ENCODE results near the gene GATAD1. TPM values are rescaled to one million over a fixed set of nuclear protein-coding genes. Genes with fewer than 3 reads are reported as not detected.

GATAD1 gene
- total RNA-seq, 1 experiment from 2014 or later, result 27.0 TPM

DNA sequence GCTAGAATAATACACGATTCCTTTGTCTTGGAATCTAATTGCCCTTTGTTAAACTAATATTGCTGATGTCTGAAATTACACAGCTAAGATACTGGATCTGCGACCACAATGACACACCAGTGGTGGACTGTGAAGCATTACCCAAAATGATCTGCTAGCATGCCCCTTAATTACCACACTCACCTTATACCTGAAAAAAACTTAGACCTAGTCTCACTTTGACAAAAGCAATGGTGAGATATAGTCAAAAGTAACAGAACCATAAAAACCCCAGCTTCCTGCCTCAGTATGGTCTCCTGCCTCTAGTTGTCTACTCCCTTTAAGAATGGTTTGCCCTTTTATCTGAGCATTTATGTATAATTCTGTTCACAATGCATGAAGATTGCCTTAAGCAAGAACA, 51.3 kb downstream of the GATAD1 start:
- intact Hi-C loops (cut with micrococcal nuclease; ENCODE audit: unreplicated experiment) (no loop called here), in situ Hi-C loops (cut with HindIII; ENCODE audit: low pct_unique_long_range_greater_than_20kb, low sequenced_read_pairs) (no loop called here)
- no TSS peak for BruUV-seq (replicated peaks)
- Histone ChIP-seq H3K27me3 (ENCODE audit: control insufficient read depth, insufficient read depth, low read length) (no peaks in the 10 kb centered on the region), H3K4me3 (ENCODE audit: low read depth in 2 of 2, low read length in 2 of 2) (no peak overlapping the region), H3K27ac (ENCODE audit: low read length) (no peak overlapping the region), H3K9me3 (ENCODE audit: control insufficient read depth, insufficient read depth, low read depth, low read length) (no peaks in the 10 kb centered on the region), H3K4me1 (ENCODE audit: control insufficient read depth, insufficient read depth, low read length) (no peaks in the 10 kb centered on the region), H3K36me3 (ENCODE audit: control insufficient read depth, insufficient read depth, low read length) (no peaks in the 10 kb centered on the region; the same call in 1 of the 2 replicates)
- ChIA-PET CTCF (no interaction called here), POLR2A (no interaction called here)
- no peak for DNase-seq (ENCODE audit: low read depth, low spot score)
- no peak for TF ChIP-seq TCF7L2 (IDR thresholded peaks at IDR 0.05; ENCODE audit: low read depth, low read length)
- TF ChIP-seq, protein P1, sequence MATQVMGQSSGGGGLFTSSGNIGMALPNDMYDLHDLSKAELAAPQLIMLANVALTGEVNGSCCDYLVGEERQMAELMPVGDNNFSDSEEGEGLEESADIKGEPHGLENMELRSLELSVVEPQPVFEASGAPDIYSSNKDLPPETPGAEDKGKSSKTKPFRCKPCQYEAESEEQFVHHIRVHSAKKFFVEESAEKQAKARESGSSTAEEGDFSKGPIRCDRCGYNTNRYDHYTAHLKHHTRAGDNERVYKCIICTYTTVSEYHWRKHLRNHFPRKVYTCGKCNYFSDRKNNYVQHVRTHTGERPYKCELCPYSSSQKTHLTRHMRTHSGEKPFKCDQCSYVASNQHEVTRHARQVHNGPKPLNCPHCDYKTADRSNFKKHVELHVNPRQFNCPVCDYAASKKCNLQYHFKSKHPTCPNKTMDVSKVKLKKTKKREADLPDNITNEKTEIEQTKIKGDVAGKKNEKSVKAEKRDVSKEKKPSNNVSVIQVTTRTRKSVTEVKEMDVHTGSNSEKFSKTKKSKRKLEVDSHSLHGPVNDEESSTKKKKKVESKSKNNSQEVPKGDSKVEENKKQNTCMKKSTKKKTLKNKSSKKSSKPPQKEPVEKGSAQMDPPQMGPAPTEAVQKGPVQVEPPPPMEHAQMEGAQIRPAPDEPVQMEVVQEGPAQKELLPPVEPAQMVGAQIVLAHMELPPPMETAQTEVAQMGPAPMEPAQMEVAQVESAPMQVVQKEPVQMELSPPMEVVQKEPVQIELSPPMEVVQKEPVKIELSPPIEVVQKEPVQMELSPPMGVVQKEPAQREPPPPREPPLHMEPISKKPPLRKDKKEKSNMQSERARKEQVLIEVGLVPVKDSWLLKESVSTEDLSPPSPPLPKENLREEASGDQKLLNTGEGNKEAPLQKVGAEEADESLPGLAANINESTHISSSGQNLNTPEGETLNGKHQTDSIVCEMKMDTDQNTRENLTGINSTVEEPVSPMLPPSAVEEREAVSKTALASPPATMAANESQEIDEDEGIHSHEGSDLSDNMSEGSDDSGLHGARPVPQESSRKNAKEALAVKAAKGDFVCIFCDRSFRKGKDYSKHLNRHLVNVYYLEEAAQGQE (IDR thresholded peaks at IDR 0.05; ENCODE audit: insufficient read depth in 1 of 2, low read depth in 2 of 2, low read length in 1 of 2), result no peak
- TF ChIP-seq POLR2AphosphoS5 (IDR thresholded peaks at IDR 0.05; ENCODE audit: low read depth, low read length), result no peak
- no peak for ATAC-seq

DNA sequence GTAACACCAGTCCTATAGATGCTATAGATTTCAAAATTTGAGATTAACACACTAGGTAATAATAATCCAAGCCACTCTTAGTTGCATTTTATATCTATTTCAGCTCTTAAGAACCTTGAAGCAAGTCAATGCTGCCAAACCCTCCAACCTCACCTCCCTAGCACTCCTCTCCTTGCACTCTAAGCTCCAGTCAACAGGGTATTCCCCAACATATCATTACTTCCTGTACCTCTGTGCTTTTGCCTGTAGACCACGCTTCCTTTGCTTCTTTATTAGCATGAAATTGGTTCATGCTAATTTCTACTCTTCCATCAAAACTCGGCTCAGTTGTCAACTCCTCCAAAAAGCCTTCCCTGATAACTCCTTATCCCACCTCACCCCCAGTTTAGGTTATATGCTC, 56.5 kb downstream of the GATAD1 start:
- DNase-seq (ENCODE audit: low read depth, low spot score) (no peak), ATAC-seq (no peak)
- Histone ChIP-seq H3K4me3 (ENCODE audit: low read depth in 2 of 2, low read length in 2 of 2) (no peak overlapping the region), H3K9me3 (ENCODE audit: control insufficient read depth, insufficient read depth, low read depth, low read length) (no peaks in the 10 kb centered on the region), H3K27me3 (ENCODE audit: control insufficient read depth, insufficient read depth, low read length) (no peaks in the 10 kb centered on the region), H3K4me1 (ENCODE audit: control insufficient read depth, insufficient read depth, low read length) (no peaks in the 10 kb centered on the region), H3K27ac (ENCODE audit: low read length) (no peak overlapping the region), H3K36me3 (ENCODE audit: control insufficient read depth, insufficient read depth, low read length) (peaks cover 2% of the 10 kb centered on the region; the same call in 1 of the 2 replicates)
- no TSS peak for BruUV-seq (replicated peaks)
- ChIA-PET CTCF (no interaction called here), POLR2A (no interaction called here)
- TF ChIP-seq, protein P1 (IDR thresholded peaks at IDR 0.05; ENCODE audit: insufficient read depth in 1 of 2, low read depth in 2 of 2, low read length in 1 of 2), result no peak
- intact Hi-C loops (cut with micrococcal nuclease; ENCODE audit: unreplicated experiment) (no loop called here), in situ Hi-C loops (cut with HindIII; ENCODE audit: low pct_unique_long_range_greater_than_20kb, low sequenced_read_pairs) (no loop called here)

- Histone ChIP-seq H3K27ac (ENCODE audit: low read length) (no peak overlapping the region), H3K4me3 (ENCODE audit: low read depth in 2 of 2, low read length in 2 of 2) (no peak overlapping the region), H3K4me1 (ENCODE audit: control insufficient read depth, insufficient read depth, low read length) (no peaks in the 10 kb centered on the region), H3K27me3 (ENCODE audit: control insufficient read depth, insufficient read depth, low read length) (no peaks in the 10 kb centered on the region), H3K9me3 (ENCODE audit: control insufficient read depth, insufficient read depth, low read depth, low read length) (no peaks in the 10 kb centered on the region), H3K36me3 (ENCODE audit: control insufficient read depth, insufficient read depth, low read length) (peaks cover 2% of the 10 kb centered on the region; the same call in 1 of the 2 replicates)
- ChIA-PET POLR2A (no interaction called here), CTCF (no interaction called here)
- TF ChIP-seq TCF7L2 (IDR thresholded peaks at IDR 0.05; ENCODE audit: low read depth, low read length) (no peak), SIN3A (IDR thresholded peaks at IDR 0.05; ENCODE audit: borderline replicate concordance, insufficient read depth, low read depth, low read length) (no peak), POLR2AphosphoS5 (IDR thresholded peaks at IDR 0.05; ENCODE audit: low read depth, low read length) (no peak), CTCF (IDR thresholded peaks at IDR 0.05) (no peak)
- TF ChIP-seq, protein P1 (IDR thresholded peaks at IDR 0.05; ENCODE audit: insufficient read depth in 1 of 2, low read depth in 2 of 2, low read length in 1 of 2), result no peak
- DNase-seq (ENCODE audit: low read depth, low spot score) (no peak), ATAC-seq (no peak)
- in situ Hi-C loops (cut with HindIII; ENCODE audit: low pct_unique_long_range_greater_than_20kb, low sequenced_read_pairs), result no loop called here
- BruUV-seq (replicated peaks), result no TSS peak
- intact Hi-C loops (cut with micrococcal nuclease; ENCODE audit: unreplicated experiment), result no loop called here
These were observed 57.3 kb downstream of the GATAD1 start for GRCh38 chr7:92504563-92504962.

All from Panc1 (cell line).